Bone marrow (tissue), 2 donors: Measurements from ENCODE around the gene C6orf118.

Source experiments
- DNase-seq, 2 donors: peaks; one replicate each; lab custom pipeline; 2025; lab: John Stamatoyannopoulos, UW

C6orf118 gene

GRCh38 chr6:165244524-165245247 lies 64.7 kb downstream of the C6orf118 start:
- DNase-seq: no peak

GRCh38 chr6:165243801-165244200 lies 65.6 kb downstream of the C6orf118 start:
- no peak for DNase-seq

GRCh38 chr6:165236326-165236725 lies 73.1 kb downstream of the C6orf118 start:
- DNase-seq: no peak

- DNase-seq: no peak
Observed at GRCh38 chr6:165232731-165233488, 76.5 kb downstream of the C6orf118 start.

GRCh38 chr6:165231581-165232561 lies 77.5 kb downstream of the C6orf118 start:
- no peak for DNase-seq

- DNase-seq: no peak
Observed at GRCh38 chr6:165231177-165231576, 78.2 kb downstream of the C6orf118 start.
